Activated T-cell treated with anti-CD3 and anti-CD28 coated beads for 1 hour (primary cell): ENCODE results near the gene EHMT1.

Experiments
- DNase-seq: peaks from one replicate; pipeline ENCODE4 v3.0.0-alpha.2; 2020; ENCODE audit warnings: low read depth

EHMT1 gene

GRCh38 chr9:137784641-137785513 is 166.1 kb downstream of the EHMT1 start:
- no peak for DNase-seq

- no peak for DNase-seq
Measured at GRCh38 chr9:137785704-137786161, 166.9 kb downstream of the EHMT1 start.

DNA sequence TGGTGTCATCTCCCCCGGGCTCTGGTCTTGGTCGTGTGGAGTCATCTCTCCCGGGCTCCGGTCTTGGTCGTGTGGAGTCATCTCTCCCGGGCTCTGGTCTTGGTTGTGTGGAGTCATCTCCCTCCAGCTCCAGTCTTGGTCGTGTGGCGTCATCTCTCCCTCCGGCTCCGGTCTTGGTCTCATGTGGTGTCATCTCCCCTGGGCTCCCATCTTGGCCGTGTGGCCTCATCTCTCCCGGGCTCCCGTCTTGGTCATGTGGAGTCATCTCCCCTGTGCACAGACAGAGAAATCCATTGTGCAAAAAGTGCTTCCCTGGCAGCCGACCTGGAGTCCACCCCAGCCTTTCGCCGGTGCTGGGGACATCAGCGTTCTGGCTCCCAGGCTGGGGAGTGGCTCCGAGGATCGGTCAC is 167.7 kb downstream of the EHMT1 start:
- no peak for DNase-seq

GRCh38 chr9:137787381-137787780 is 168.6 kb downstream of the EHMT1 start:
- DNase-seq, result no peak

DNA sequence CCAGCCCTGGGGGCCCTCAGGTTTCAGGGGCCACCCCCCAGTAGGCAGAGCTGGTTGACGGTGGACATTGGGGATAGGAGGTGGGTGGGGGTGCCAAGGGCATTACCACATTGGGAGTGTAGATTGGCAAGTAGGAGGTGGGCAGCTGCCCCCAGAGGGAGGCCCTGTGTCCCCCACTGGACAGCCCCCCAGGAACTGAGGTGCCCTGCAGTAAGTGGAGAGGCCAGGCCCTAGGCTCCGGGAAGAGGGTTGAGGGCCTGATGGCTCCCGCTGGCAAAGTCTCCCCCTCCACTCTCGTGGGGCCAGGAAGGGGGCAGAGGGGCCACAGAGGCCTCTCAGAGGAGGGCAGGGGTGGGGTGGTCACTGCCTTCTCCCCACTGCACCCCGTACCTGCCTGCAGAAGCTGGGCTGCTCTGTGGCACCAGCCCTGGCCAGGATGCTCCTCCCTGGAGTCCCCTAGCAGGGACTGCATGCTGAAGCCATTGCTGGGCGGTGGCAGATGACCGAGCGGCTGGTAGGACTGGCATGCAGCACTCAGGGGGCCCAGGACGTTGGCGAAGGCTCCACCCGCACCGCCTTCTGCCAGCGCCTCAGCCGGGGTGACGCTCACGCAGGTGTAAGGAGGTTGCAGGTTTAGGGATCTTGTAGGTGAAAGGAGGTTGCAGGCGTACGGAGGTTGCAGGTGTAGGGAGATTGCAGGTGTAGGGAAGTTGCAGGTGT is 169.1 kb downstream of the EHMT1 start:
- no peak for DNase-seq

GRCh38 chr9:137788561-137789294 is 169.9 kb downstream of the EHMT1 start:
- DNase-seq, result no peak

DNA sequence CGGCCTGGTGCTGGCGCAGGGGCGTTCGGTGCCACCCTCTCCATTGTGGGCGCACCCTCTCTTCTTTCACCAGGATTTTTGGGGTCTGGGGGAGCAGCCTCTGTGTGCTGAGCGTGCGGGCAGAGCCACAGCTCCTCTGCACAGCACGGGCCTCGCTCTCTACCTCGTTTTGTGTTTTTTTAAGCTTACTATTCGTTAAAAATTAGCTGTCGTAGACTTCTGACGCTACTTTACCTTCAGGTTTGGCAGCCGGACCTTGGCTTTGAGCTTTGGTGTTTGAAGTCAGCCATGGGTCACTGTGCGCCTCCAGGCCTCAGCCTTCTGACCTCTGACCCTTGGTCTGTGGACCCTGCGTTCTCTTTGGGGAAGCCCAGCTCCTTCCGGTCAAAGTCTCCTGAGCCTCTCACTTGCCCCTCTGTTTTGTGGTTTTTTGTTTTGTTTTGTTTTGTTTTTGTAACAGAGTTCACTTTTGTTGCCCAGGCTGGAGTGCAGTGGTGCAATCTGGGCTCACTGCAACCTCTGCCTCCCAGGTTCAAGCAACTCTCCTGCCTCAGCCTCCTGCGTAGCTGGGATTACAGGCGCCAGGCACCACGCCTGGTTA is 170.6 kb downstream of the EHMT1 start:
- DNase-seq, result no peak

- DNase-seq, result no peak
Measured at GRCh38 chr9:137791947-137792346, 173.1 kb downstream of the EHMT1 start.

- DNase-seq, result no peak
Measured at GRCh38 chr9:137793196-137793841, 174.5 kb downstream of the EHMT1 start.

DNA sequence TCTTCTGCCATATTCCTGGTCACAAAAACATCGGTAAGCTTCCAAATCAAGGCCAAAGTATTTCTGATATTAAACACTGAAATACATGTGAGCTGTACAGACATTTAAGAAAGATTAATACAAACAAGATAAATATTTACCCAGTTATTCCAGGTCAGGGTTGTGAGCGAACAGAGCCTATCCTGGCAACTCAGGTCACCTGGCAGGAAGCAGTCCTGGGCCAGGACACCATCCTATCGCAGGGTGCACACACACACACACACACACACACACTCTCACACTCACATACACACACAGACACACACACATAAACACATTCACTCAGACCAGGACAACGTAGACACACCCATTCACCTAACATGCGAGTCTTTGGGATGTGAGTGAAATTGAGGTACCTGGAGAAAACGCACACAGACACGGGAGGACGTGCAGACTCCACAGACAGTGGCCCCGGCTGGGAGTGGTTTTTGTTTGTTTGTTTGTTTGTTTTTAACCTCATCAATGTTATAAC is 176.4 kb downstream of the EHMT1 start:
- no peak for DNase-seq

GRCh38 chr9:137797206-137798120 is 178.7 kb downstream of the EHMT1 start:
- DNase-seq, result no peak

- DNase-seq, result no peak
Measured at GRCh38 chr9:137798142-137798541, 179.3 kb downstream of the EHMT1 start.

- DNase-seq, result no peak
Measured at GRCh38 chr9:137798901-137799629, 180.3 kb downstream of the EHMT1 start.

DNA sequence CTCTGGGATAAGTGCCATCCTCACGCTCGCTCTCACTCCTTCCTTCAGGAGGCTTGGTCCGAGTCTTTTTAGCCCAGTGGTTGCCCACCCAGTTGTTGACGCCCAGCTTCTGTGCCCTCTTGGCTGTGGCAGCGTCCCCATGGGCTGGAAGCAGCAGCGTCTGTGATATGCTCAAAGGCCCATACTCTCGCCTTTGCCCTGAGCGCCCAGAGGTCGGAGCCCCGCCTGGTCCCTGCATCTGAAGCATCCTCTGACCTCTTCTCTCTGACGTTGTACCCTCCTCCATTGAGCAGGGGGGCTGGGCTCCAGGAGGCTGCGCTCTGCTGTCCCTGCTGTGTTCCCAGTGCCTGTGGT is 180.8 kb downstream of the EHMT1 start:
- DNase-seq, result no peak

DNA sequence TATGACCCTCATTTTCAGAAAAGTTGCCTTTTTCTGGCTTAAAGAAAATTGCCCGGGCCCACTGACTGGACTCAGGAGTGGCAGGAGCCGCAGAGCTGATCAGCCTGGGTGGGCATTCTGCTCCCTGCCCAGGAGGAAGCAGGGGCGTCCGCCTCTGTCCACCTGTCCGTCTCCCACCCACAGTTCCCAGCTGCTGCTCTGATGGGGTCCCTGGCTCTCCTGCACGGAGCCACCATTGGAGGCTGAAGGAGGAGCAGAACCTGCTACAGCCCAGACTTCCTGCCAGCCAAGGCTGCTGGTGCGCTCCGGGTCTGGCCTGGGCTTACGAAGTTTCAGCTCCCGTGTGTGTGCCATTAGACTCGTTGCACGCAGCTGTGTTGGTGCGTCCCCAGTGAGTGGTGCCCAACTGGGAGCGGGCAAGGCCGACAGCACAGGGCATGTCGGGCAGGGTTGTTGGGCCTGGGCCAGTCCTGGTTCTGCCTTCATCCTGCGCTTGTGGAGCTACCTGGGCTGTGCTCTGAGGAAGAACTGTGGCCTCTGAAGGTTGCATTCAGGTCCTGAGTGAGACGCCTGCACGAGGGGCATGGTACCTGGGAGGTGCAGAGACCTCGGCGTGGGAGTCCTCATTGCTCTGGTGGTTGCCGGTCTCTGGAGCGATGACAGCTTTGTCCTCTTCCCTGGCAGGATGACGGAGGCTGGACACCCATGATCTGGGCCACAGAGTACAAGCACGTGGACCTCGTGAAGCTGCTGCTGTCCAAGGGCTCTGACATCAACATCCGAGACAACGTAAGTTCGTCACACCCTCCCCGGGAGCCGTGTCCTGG is 181.6 kb downstream of the EHMT1 start:
- no peak for DNase-seq

GRCh38 chr9:137801023-137801319 is 182.2 kb downstream of the EHMT1 start:
- DNase-seq, result no peak

DNA sequence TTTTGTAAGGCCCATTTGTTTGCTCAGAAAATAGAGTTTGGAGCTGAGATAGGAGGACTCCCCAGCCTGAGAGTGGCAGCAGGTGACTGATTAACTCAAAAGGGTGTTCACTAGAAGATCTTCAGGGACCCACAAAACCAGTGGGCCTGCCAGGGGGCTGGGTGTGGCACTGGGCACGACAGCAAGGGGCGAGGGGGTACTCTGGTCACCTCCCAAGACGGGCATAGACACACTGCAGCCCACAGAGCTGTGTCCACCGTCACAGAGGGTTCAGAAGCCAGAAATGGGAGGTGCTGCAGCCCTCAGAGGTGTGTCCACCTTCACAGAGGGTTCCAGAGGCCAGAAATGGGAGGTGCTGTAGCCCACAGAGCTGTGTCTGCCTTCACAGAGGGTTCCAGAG is 183.2 kb downstream of the EHMT1 start:
- no peak for DNase-seq

GRCh38 chr9:137802521-137803243 is 183.9 kb downstream of the EHMT1 start:
- no peak for DNase-seq
